IMR-90 (cell line): ENCODE measurements around the gene NT5DC2. TPM values are rescaled to one million over a fixed set of nuclear protein-coding genes. Genes with fewer than 3 reads are reported as not detected.

ENCODE experiments used
- ATAC-seq: fragments of 200-7000 bp; cut with Tn5 transposase; 2 replicates; pipeline ENCODE4 v1.9.1; 2020; ENCODE audit warnings: low read depth, mild to moderate bottlenecking, moderate library complexity
- BruUV-seq: library from RNA; stranded (reverse); fragments of 400-500 nt; replicated peaks from 2 replicates; lab custom pipeline; 2021; lab: Mats Ljungman, UMichigan
- CTCF ChIA-PET: fragments of 300-600 bp; formaldehyde crosslinking; extraction: SDS; loops from one replicate; lab custom pipeline; 2021; ENCODE audit warnings: antibody characterized with exemption; lab: Yijun Ruan, JAX
- POLR2A ChIA-PET: fragments of 300-600 bp; sonication (Branson Sonifier 250); formaldehyde crosslinking; loops from one replicate; lab custom pipeline; 2022; ENCODE audit warnings: antibody characterized with exemption; ENCODE audit not compliant: unreplicated experiment; lab: Charles Lee
- DNase-seq: peaks from one replicate; pipeline ENCODE4 v3.0.0; 2013
- H2AFZ ChIP-seq: replicated peaks from 2 replicates; pipeline ENCODE3; 2013; ENCODE audit warnings: low read length, mild to moderate bottlenecking; ENCODE audit not compliant: poor library complexity
- H2AK5ac ChIP-seq: 2 replicates; pipeline ENCODE4 v1.6.1; 2013; ENCODE audit warnings: low read depth, low read length, inconsistent platforms
- H2AK9ac ChIP-seq: replicated peaks from 2 replicates; pipeline ENCODE3; 2013; ENCODE audit warnings: mild to moderate bottlenecking, low read depth, low read length, moderate library complexity; ENCODE audit not compliant: poor library complexity
- H2BK120ac ChIP-seq: 2 replicates; pipeline ENCODE4 v1.6.1; 2013; ENCODE audit warnings: low read depth, low read length, inconsistent platforms
- H2BK15ac ChIP-seq: 3 replicates; pipeline ENCODE4 v1.6.1; 2013; ENCODE audit warnings: low read depth, low read length, inconsistent platforms
- H2BK20ac ChIP-seq: 2 replicates; pipeline ENCODE4 v1.6.1; 2013; ENCODE audit warnings: low read depth, mild to moderate bottlenecking, inconsistent platforms, low read length, moderate library complexity
- H2BK5ac ChIP-seq: 2 replicates; pipeline ENCODE4 v1.6.1; 2013; ENCODE audit warnings: mild to moderate bottlenecking, low read depth, low read length, inconsistent platforms; ENCODE audit not compliant: poor library complexity, severe bottlenecking
- H3K14ac ChIP-seq: replicated peaks from 2 replicates; pipeline ENCODE4 v1.6.1; 2013; ENCODE audit warnings: low read depth, low read length, inconsistent platforms
- H3K18ac ChIP-seq: 2 replicates; pipeline ENCODE4 v1.6.1; 2013; ENCODE audit warnings: low read depth, low read length, control low read depth
- H3K23ac ChIP-seq: 2 replicates; pipeline ENCODE4 v1.6.1; 2013; ENCODE audit warnings: low read depth, low read length, inconsistent platforms
- H3K27ac ChIP-seq: 2 replicates; pipeline ENCODE4 v1.5.1; 2013; ENCODE audit warnings: mild to moderate bottlenecking, control low read depth, low read length; ENCODE audit not compliant: insufficient read depth
- H3K27me3 ChIP-seq: 2 replicates; pipeline ENCODE4 v1.6.1; 2013; ENCODE audit warnings: low read length; ENCODE audit not compliant: control insufficient read depth, insufficient read depth
- H3K36me3 ChIP-seq: 2 replicates; pipeline ENCODE4 v1.6.1; 2013; ENCODE audit warnings: low read length, mixed read lengths; ENCODE audit not compliant: control insufficient read depth, insufficient read depth
- H3K4ac ChIP-seq: 2 replicates; pipeline ENCODE4 v1.6.1; 2013; ENCODE audit warnings: low read depth, low read length, inconsistent platforms
- H3K4me1 ChIP-seq: 2 replicates; pipeline ENCODE4 v1.6.1; 2013; ENCODE audit warnings: low read length, mixed read lengths; ENCODE audit not compliant: control insufficient read depth, insufficient read depth
- H3K4me2 ChIP-seq: 2 replicates; pipeline ENCODE4 v1.6.1; 2013; ENCODE audit warnings: low read depth, mild to moderate bottlenecking, control low read depth, low read length, moderate library complexity
- H3K4me3 ChIP-seq: 2 replicates; pipeline ENCODE4 v1.5.1; 2013; ENCODE audit warnings: low read depth, mild to moderate bottlenecking, control low read depth, low read length, moderate library complexity; ENCODE audit not compliant: insufficient read depth
- H3K56ac ChIP-seq: 2 replicates; pipeline ENCODE4 v1.6.1; 2013; ENCODE audit warnings: low read length, inconsistent platforms; ENCODE audit not compliant: insufficient read depth; ENCODE audit errors: extremely low read depth
- H3K79me1 ChIP-seq, 2 experiments: 2 replicates each; pipeline ENCODE4 v1.6.1; 2013; ENCODE audit warnings: low read length in 2 of 2, inconsistent platforms in 1 of 2, low read depth in 1 of 2
- H3K9ac ChIP-seq: 2 replicates; pipeline ENCODE4 v1.6.1; 2013; ENCODE audit warnings: low read depth, low read length, control low read depth
- H3K9me1 ChIP-seq: 2 replicates; pipeline ENCODE4 v1.6.1; 2013; ENCODE audit warnings: low read length, inconsistent platforms; ENCODE audit not compliant: insufficient read depth
- H3K9me3 ChIP-seq: 2 replicates; pipeline ENCODE4 v1.6.1; 2013; ENCODE audit warnings: low read length; ENCODE audit not compliant: control insufficient read depth, insufficient read depth
- H4K20me1 ChIP-seq: 2 replicates; pipeline ENCODE4 v1.6.1; 2013; ENCODE audit warnings: low read length, inconsistent platforms; ENCODE audit not compliant: insufficient read depth
- H4K5ac ChIP-seq: 2 replicates; pipeline ENCODE4 v1.6.1; 2013; ENCODE audit warnings: mild to moderate bottlenecking, low read depth, low read length, control low read depth
- H4K8ac ChIP-seq, 2 experiments: 2 replicates each; pipeline ENCODE4 v1.6.1; 2013; ENCODE audit warnings: low read depth in 2 of 2, low read length in 2 of 2, control low read depth in 1 of 2, inconsistent platforms in 1 of 2
- H4K91ac ChIP-seq: 2 replicates; pipeline ENCODE4 v1.6.1; 2013; ENCODE audit warnings: low read depth, low read length, inconsistent platforms; ENCODE audit not compliant: insufficient read depth
- RCOR1 ChIP-seq: IDR thresholded peaks from 2 replicates; pipeline ENCODE4 v1.6.1; 2012; ENCODE audit warnings: mild to moderate bottlenecking, low read length, improper control_type of control experiment; ENCODE audit not compliant: insufficient replicate concordance
- SMC3 ChIP-seq: fragments of 150-350 bp; IDR thresholded peaks from 2 replicates; pipeline ENCODE4 v1.6.1; 2016; ENCODE audit warnings: low read depth, mild to moderate bottlenecking, antibody characterized with exemption, low read length, moderate library complexity
- WGBS, 2 experiments: methylation state at CpG; one replicate each; pipeline versions ENCODE4 v1.1.5 to v1.1.7; 2013; ENCODE audit warnings: missing lambda C conversion rate in 2 of 2; ENCODE audit not compliant: insufficient read length in 1 of 2; ENCODE audit errors: extremely low coverage in 2 of 2; 5-methylcytosine and 5-hydroxymethylcytosine counted together
- dilution Hi-C: fragments of 300-500 bp; cut with HindIII; formaldehyde crosslinking; loops from one replicate; pipeline ENCODE4 v1.14.3; 2018; ENCODE audit warnings: low sequenced_read_pairs; ENCODE audit not compliant: unreplicated experiment
- in situ Hi-C: fragments of 300-500 bp; cut with MboI; formaldehyde crosslinking; loops from 3 replicates; pipeline ENCODE4 v1.14.3; 2019; ENCODE audit warnings: low sequenced_read_pairs, inconsistent platforms, mixed read lengths
- intact Hi-C: fragments of 100-400 bp; cut with micrococcal nuclease; formaldehyde crosslinking; loops from 2 replicates; pipeline ENCODE4 v1.10.0; 2022
- polyA plus RNA-seq, 3 experiments: library from polyadenylated mRNA; depleted of rRNA; stranded (reverse); fragments of >200 nt; gene quantifications; 2 replicates each; pipeline ENCODE4 v1.2.3, GENCODE V29; 2012; ENCODE audit warnings: low replicate concordance in 1 of 3
- total RNA-seq: library from RNA; depleted of rRNA; stranded (reverse); fragments of >200 nt; gene quantifications from 2 replicates; pipeline ENCODE4 v1.2.3, GENCODE V29; 2012

Gene NT5DC2
- total and polyA plus RNA-seq, 2 of the 4 experiments (the other 2 are of a cell fraction), result 161 to 200 TPM

GRCh38 chr3:52532517-52532837, 1.2 kb downstream of the NT5DC2 start:
- Histone ChIP-seq H2AFZ (peak overlapping the region; percentile 84), H3K4me2 (peak overlapping the region; percentile 95), H3K14ac (peak overlapping the region; percentile 90), H3K9me1 (peaks cover 20% of the 10 kb centered on the region), H3K4me3 (peak overlapping the region; percentile 72), H2AK9ac (peak overlapping the region; percentile 68), H3K4me1 (peaks cover 29% of the 10 kb centered on the region), H4K8ac (peak overlapping the region; percentile 34 to 59; a peak in 2 of 4 replicates), H3K4ac (peak overlapping the region; percentile 69), H4K91ac (peak overlapping the region; percentile 50), H4K5ac (peak overlapping the region; percentile 10; the same call in 1 of the 2 replicates), H2BK5ac (peak overlapping the region; percentile 53), H3K79me1 (peaks cover 25 to 85% of the 10 kb centered on the region in 2 experiments), H2BK20ac (no peak overlapping the region), H3K27me3 (no peaks in the 10 kb centered on the region), H3K18ac (no peak overlapping the region), H3K56ac (peak overlapping the region; percentile 57), H3K9ac (peak overlapping the region; percentile 75), H4K20me1 (peaks cover 49% of the 10 kb centered on the region), H3K9me3 (no peaks in the 10 kb centered on the region), H3K27ac (peak overlapping the region; percentile 72), H3K23ac (peak overlapping the region; percentile 46; the same call in 1 of the 2 replicates), H2AK5ac (peak overlapping the region; percentile 78), H2BK120ac (no peak overlapping the region), H2BK15ac (no peak overlapping the region), H3K36me3 (peaks cover 17% of the 10 kb centered on the region)
- in situ Hi-C loops, result no loop called here
- ATAC-seq (no peak), DNase-seq (peak; percentile 62)
- ChIA-PET CTCF (no interaction called here), POLR2A (no interaction called here)
- TF ChIP-seq RCOR1 (no peak), SMC3 (0 out of 2 replicates have a peak, but pooled peaks have one; percentile 4)
- dilution Hi-C loops, result no loop called here
- no CpG with 5 or more reads among the region's 5 CpGs for whole genome bisulfite sequencing, 2 experiments
- intact Hi-C loops, result no loop called here
- no TSS peak for BruUV-seq
